ENCODE results near the gene HMOX1. TPM values are rescaled to one million over a fixed set of nuclear protein-coding genes. Genes with fewer than 3 reads are reported as not detected.

The HMOX1 gene
- total RNA-seq, 4 donors from 2014 or later: 13.6 to 95.7 (median 61.8) TPM

DNA sequence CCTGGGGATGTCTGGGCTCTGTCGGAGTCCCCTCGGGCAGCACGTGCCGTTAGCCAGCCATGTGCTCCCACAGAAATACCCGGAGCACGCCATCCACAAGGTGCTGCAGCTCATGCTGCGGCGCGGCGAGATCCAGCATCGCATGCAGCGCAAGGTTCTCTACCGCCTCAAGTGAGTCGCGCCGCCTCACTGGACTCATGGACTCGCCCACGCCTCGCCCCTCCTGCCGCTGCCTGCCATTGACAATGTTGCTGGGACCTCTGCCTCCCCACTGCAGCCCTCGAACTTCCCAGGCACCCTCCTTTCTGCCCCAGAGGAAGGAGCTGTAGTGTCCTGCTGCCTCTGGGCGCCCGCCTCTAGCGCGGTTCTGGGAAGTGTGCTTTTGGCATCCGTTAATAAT is 43.2 kb downstream of the HMOX1 start:
- 97% methylated on average over 13 of the region's 26 CpGs for WGBS
- H3K4me3 ChIP-seq: no peak overlapping the region
- H3K27ac ChIP-seq: no peak overlapping the region

GRCh38 chr22:35424761-35425160 is 43.9 kb downstream of the HMOX1 start:
- H3K9me3 ChIP-seq: no peaks in the 10 kb centered on the region
- DNase-seq (ENCODE audit: low spot score in 2 of 2): no peak
- 97% methylated on average over 6 of the region's 7 CpGs for WGBS
- peaks cover 57% of the 10 kb centered on the region for H3K36me3 ChIP-seq
- no peak for TF ChIP-seq CTCF (IDR thresholded peaks at IDR 0.05)
- no peak for TF ChIP-seq POLR2A (IDR thresholded peaks at IDR 0.05)
- no peak for TF ChIP-seq POLR2AphosphoS5 (IDR thresholded peaks at IDR 0.05)
- no peak for TF ChIP-seq EP300 (IDR thresholded peaks at IDR 0.05)
- no peaks in the 10 kb centered on the region for H3K4me1 ChIP-seq
- H3K4me3 ChIP-seq: no peak overlapping the region
- no peak overlapping the region for H3K27ac ChIP-seq
- no peaks in the 10 kb centered on the region for H3K27me3 ChIP-seq

More for the DNA sequence above, 43.2 kb downstream of the HMOX1 start:
- Histone ChIP-seq H3K36me3 (peaks cover 64% of the 10 kb centered on the region), H3K4me1 (no peaks in the 10 kb centered on the region), H3K27me3 (no peaks in the 10 kb centered on the region), H3K9me3 (no peaks in the 10 kb centered on the region)
- DNase-seq (ENCODE audit: low spot score in 2 of 2): no peak
- TF ChIP-seq EP300 (IDR thresholded peaks at IDR 0.05) (no peak), CTCF (IDR thresholded peaks at IDR 0.05) (no peak), POLR2AphosphoS5 (IDR thresholded peaks at IDR 0.05) (no peak), POLR2A (IDR thresholded peaks at IDR 0.05) (no peak)

GRCh38 chr22:35425546-35425945 is 44.6 kb downstream of the HMOX1 start:
- H3K4me1 ChIP-seq: no peaks in the 10 kb centered on the region
- H3K4me3 ChIP-seq: no peak overlapping the region
- H3K9me3 ChIP-seq: no peaks in the 10 kb centered on the region
- no peak for TF ChIP-seq POLR2AphosphoS5 (IDR thresholded peaks at IDR 0.05)
- TF ChIP-seq CTCF (IDR thresholded peaks at IDR 0.05): no peak
- no peak for TF ChIP-seq POLR2A (IDR thresholded peaks at IDR 0.05)
- TF ChIP-seq EP300 (IDR thresholded peaks at IDR 0.05): no peak
- DNase-seq (ENCODE audit: low spot score in 2 of 2): no peak
- H3K36me3 ChIP-seq: peaks cover 49% of the 10 kb centered on the region
- no peaks in the 10 kb centered on the region for H3K27me3 ChIP-seq
- no peak overlapping the region for H3K27ac ChIP-seq
- WGBS: 96% methylated on average over 7 of the region's 7 CpGs

DNA sequence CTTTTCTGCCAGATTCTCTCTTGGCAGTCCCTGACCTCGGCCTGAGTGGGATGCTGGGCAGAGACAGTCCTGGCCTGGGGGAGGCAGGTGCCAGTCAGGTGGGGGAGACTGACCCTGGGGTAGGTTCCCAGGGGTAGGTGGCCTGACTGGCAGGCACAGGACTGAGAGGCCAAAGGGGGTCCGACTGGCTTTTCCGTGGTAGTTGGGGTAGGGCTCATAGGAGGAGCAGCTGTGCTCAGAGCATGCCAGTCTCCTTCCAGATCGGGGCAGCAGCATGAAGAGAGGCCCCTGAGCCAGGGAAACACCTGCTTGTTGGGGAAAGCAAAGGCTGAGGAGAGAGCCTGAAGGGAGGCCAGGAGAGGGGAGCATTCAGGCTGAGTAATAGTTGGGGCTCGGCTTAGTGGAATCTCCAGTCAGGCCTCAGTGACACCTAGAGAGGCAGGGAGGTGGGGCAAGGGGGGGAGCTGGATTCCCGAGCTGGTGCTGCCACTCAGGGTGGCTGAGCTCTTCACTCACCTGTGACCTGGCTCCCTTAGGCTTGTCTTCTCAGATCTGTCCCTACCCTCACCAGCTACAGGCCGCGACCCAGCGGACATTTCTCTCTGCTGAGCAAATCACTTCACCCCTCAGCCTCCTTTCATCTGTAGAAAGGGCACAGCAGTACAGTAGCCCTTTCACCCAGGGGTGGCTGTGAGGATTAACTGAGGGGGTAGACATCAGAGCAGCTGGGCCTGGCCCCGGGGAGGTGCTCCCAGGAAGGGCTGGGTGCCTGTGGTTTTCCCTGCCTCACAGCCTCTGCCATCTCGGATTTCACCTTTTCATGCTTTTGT is 45.3 kb downstream of the HMOX1 start:
- WGBS: 81% methylated on average over 11 of the region's 11 CpGs
- H3K27ac ChIP-seq: no peak overlapping the region
- H3K36me3 ChIP-seq: peaks cover 43% of the 10 kb centered on the region

More for the DNA sequence above, 45.3 kb downstream of the HMOX1 start:
- Histone ChIP-seq H3K4me1 (peaks cover 4% of the 10 kb centered on the region), H3K9me3 (no peaks in the 10 kb centered on the region), H3K4me3 (no peak overlapping the region), H3K27me3 (no peaks in the 10 kb centered on the region)
- no peak for DNase-seq (ENCODE audit: low spot score in 2 of 2)
- TF ChIP-seq POLR2A (IDR thresholded peaks at IDR 0.05) (no peak), POLR2AphosphoS5 (IDR thresholded peaks at IDR 0.05) (no peak), EP300 (IDR thresholded peaks at IDR 0.05) (no peak), CTCF (IDR thresholded peaks at IDR 0.05) (no peak)

Measured in suprapubic skin (tissue), 4 donors.